HUES48 (cell line): ENCODE data around the gene C11orf91.
"Not testable (repeated sequence)": the region's sequence is repeated elsewhere in the genome, so short reads cannot be mapped to it uniquely, and the experiment has no call there.

Experiments
- H3K27ac ChIP-seq: one replicate; pipeline ENCODE4 v1.7.0; 2013; ENCODE audit warnings: low read depth, low read length, inconsistent platforms
- H3K27me3 ChIP-seq: 2 replicates; pipeline ENCODE4 v1.6.1; 2013; ENCODE audit warnings: mild to moderate bottlenecking, low read length; ENCODE audit not compliant: control insufficient read depth, insufficient read depth
- H3K36me3 ChIP-seq: 2 replicates; pipeline ENCODE4 v1.6.1; 2013; ENCODE audit warnings: low read length; ENCODE audit not compliant: control insufficient read depth, insufficient read depth
- H3K4me1 ChIP-seq: 2 replicates; pipeline ENCODE4 v1.6.1; 2013; ENCODE audit warnings: mild to moderate bottlenecking, low read length; ENCODE audit not compliant: control insufficient read depth, insufficient read depth
- H3K4me3 ChIP-seq: 2 replicates; pipeline ENCODE4 v1.5.1; 2013; ENCODE audit warnings: mild to moderate bottlenecking, low read depth, low read length
- H3K9ac ChIP-seq: 2 replicates; pipeline ENCODE4 v1.6.1; 2013; ENCODE audit warnings: mild to moderate bottlenecking, low read depth, low read length, moderate library complexity
- H3K9me3 ChIP-seq: 2 replicates; pipeline ENCODE4 v1.6.1; 2013; ENCODE audit warnings: low read length; ENCODE audit not compliant: control insufficient read depth, insufficient read depth

Gene C11orf91

DNA sequence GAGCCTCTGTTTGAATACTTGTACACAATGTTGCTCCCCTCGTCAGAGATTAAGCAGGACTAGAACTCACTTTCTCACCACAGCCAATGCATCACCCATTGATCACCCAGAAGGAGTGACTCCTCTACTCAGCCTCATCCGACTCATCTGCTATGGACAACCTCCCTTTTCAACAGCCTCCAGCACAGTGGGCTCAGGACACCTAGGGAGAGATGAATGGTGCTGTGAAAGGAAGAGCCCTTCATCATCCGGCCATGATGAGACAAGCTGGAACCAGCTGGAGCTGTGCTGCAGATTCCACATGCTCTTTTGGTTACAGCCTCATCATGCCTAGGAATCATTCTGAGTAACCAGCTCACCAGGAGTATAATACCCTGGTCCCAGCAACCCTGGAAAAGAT lies 15.5 kb downstream of the C11orf91 start:
- Histone ChIP-seq H3K9ac (no peak overlapping the region), H3K27me3 (no peaks in the 10 kb centered on the region), H3K27ac (no peak overlapping the region), H3K9me3 (no peaks in the 10 kb centered on the region), H3K4me3 (no peak overlapping the region), H3K36me3 (no peaks in the 10 kb centered on the region), H3K4me1 (peaks cover 23% of the 10 kb centered on the region)

- H3K9ac ChIP-seq = no peak overlapping the region
- H3K9me3 ChIP-seq = no peaks in the 10 kb centered on the region
- H3K36me3 ChIP-seq = no peaks in the 10 kb centered on the region
- H3K27ac ChIP-seq = no peak overlapping the region
- no peaks in the 10 kb centered on the region for H3K27me3 ChIP-seq
- H3K4me1 ChIP-seq = peaks cover 23% of the 10 kb centered on the region
- H3K4me3 ChIP-seq = no peak overlapping the region
Observed at GRCh38 chr11:33684003-33684706, 16.5 kb downstream of the C11orf91 start.

DNA sequence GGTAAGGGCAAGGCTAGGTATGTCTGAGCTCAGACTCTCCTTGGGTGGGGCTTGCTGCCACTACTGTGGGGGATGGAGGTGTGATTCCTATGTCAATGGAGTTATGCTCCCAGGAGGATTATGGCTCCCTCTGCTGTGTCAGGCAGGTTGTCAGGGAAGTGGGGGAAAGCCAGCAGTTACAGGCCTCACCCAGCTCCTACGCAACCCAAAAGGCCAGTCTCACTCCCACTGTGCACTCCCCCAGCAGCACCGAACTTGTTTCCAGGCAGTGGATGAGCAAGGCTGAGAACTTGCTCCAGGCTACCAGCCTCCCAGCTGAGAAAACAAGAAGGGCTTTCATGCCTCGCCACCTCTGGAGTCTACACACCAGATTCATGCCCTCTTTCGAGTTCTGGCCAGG lies 18.2 kb downstream of the C11orf91 start:
- H3K27ac ChIP-seq = no peak overlapping the region
- H3K9me3 ChIP-seq = no peaks in the 10 kb centered on the region
- no peaks in the 10 kb centered on the region for H3K36me3 ChIP-seq
- no peaks in the 10 kb centered on the region for H3K27me3 ChIP-seq
- peaks cover 23% of the 10 kb centered on the region for H3K4me1 ChIP-seq
- H3K9ac ChIP-seq = no peak overlapping the region
- H3K4me3 ChIP-seq = no peak overlapping the region

- Histone ChIP-seq H3K4me1 (peaks cover 23% of the 10 kb centered on the region), H3K9me3 (no peaks in the 10 kb centered on the region), H3K4me3 (no peak overlapping the region)
Observed at GRCh38 chr11:33682019-33682418, 18.6 kb downstream of the C11orf91 start.

DNA sequence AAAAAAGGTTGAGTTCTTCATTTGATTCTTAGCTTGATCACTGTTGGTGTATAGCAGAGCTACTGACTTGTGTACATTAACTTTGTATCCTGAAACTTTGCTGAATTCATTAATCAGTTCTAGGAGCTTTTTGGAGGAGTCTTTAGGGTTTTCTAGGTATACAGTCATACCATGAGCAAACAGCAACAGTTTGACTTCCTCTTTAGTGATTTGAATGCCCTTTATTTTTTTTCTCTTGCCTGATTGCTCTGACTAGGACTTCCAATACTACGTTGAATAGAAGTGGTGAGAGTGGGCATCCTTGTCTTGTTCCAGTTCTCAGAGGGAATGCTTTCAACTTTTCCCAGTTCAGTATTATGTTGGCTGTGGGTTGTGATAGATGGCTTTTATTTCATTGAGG lies 22.0 kb downstream of the C11orf91 start:
- H3K9ac ChIP-seq, H3K9me3 ChIP-seq, H3K36me3 ChIP-seq, H3K27me3 ChIP-seq, H3K4me3 ChIP-seq, H3K27ac ChIP-seq, H3K4me1 ChIP-seq: not testable (repeated sequence)

More at GRCh38 chr11:33682019-33682418, 18.6 kb downstream of the C11orf91 start:
- H3K36me3 ChIP-seq = no peaks in the 10 kb centered on the region
- H3K27me3 ChIP-seq = no peaks in the 10 kb centered on the region
- no peak overlapping the region for H3K9ac ChIP-seq
- H3K27ac ChIP-seq = no peak overlapping the region

DNA sequence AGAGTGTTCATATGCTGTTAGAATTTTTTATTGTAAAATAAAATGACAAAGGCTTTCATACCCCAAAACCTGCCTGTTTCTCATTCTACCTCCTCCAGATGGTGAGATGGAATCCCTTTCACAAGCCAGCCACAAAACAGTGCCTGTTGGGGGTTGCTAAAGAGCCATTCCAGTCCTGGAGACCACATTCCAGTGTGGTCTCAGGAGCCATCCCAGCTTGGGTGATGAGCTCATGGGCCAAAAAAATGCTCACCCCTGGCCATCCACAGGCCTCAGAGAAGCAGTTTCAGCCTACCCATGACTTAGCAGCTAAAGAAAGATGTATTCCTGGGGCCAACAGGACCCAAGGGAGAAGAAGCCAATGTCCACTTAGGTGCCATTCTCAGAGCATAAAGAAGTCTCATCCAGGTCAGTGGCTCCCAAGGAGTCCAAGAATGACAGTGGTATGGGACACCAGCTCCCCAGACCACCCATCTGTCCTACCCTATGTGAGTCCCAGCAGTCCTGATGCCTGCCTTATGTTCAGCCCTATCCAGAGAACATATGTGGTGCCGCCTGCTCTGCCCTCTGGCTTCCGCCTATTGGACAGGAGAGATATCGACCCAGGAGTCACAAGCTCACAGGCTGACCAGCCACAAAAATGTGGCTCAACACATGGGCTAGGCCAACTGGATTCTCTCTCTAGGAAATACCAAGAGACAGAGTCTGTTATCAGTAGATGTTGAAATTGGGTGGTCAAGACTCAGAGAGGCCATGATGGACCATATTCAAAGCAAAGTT lies 26.4 kb downstream of the C11orf91 start:
- H3K27ac ChIP-seq = no peak overlapping the region

GRCh38 chr11:33672273-33672672 lies 28.4 kb downstream of the C11orf91 start:
- H3K4me3 ChIP-seq = no peak overlapping the region
- H3K36me3 ChIP-seq = no peaks in the 10 kb centered on the region
- no peaks in the 10 kb centered on the region for H3K9me3 ChIP-seq
- no peak overlapping the region for H3K9ac ChIP-seq
- H3K4me1 ChIP-seq = peaks cover 25% of the 10 kb centered on the region
- H3K27ac ChIP-seq = no peak overlapping the region
- no peaks in the 10 kb centered on the region for H3K27me3 ChIP-seq

More for the DNA sequence above, 26.4 kb downstream of the C11orf91 start:
- Histone ChIP-seq H3K27me3 (no peaks in the 10 kb centered on the region), H3K36me3 (no peaks in the 10 kb centered on the region), H3K9me3 (no peaks in the 10 kb centered on the region), H3K4me3 (no peak overlapping the region), H3K9ac (no peak overlapping the region), H3K4me1 (peaks cover 9% of the 10 kb centered on the region)

GRCh38 chr11:33670250-33671011 lies 30.2 kb downstream of the C11orf91 start:
- peaks cover 25% of the 10 kb centered on the region for H3K4me1 ChIP-seq
- H3K27ac ChIP-seq = no peak overlapping the region
- H3K36me3 ChIP-seq = no peaks in the 10 kb centered on the region
- H3K27me3 ChIP-seq = no peaks in the 10 kb centered on the region
- no peaks in the 10 kb centered on the region for H3K9me3 ChIP-seq
- H3K4me3 ChIP-seq = no peak overlapping the region
- no peak overlapping the region for H3K9ac ChIP-seq

DNA sequence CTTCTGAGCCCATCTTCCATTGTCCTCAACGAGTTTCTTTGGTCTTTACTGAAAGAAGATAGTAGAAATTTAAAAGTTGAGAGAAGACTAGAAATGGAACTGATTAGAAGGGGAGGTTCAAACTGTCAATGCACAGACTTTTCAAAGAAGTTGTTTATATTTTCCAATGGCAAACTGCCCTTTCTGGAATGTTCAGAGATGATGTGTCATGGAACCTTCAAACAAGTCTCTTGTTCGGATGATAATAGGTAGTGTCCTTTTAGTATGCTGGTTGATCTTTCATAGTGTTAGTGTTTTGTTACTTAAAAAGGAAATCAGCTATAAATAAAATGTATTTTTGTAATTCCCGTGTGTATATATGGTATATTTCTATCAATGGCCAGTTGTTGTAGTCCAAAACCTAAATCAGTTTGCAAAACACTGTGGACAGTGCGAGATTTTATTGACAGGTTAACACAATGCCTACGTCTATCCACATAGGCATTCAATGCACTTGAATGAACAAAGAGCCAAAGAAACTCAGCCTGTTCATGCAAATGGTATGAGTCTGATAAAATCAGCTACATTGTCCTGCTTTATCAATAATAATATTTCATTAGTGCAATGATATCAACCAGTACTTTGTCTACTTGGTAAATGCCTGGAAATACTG lies 30.9 kb downstream of the C11orf91 start:
- Histone ChIP-seq H3K4me1 (peaks cover 25% of the 10 kb centered on the region), H3K9ac (no peak overlapping the region), H3K27ac (no peak overlapping the region), H3K27me3 (no peaks in the 10 kb centered on the region), H3K4me3 (no peak overlapping the region), H3K9me3 (0 out of 2 replicates have a peak, but pooled peaks cover 3% of the 10 kb centered on the region), H3K36me3 (no peaks in the 10 kb centered on the region)

DNA sequence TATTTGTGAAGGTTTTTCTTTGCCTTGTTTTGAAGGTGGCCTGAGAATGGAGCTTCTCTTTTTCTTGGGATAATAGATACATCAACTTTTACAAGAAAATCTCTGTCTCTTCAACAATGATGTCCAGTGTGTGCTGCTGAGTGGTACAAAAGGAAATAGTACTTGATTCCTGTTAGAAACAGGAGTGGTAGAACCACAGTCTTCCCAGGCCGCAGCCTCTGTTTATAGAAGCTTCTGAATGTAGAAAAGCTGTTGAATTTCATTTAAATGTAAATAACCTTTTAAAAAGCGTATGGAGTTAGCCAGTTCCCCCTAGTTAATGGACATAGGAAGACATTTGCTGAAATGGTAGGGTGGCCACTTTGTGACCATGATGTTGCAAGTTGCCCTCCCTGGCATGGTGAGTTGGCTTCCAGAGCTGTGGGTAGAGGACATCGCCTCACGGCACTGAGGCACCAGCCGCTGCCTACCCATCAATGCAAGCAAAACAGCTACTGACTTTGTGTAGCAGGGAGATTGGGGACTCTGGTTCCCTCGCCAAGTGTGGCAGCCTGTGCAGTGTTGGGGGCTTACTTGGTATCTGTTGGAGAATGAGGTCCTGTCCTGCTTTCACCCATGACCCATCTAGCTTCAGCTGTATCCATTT lies 31.6 kb downstream of the C11orf91 start:
- Histone ChIP-seq H3K27me3 (no peaks in the 10 kb centered on the region), H3K4me1 (peaks cover 25% of the 10 kb centered on the region), H3K9me3 (0 out of 2 replicates have a peak, but pooled peaks cover 3% of the 10 kb centered on the region), H3K4me3 (peak overlapping the region; percentile 13; the same call in 1 of the 2 replicates), H3K36me3 (no peaks in the 10 kb centered on the region), H3K9ac (peak overlapping the region; percentile 36; the same call in 1 of the 2 replicates), H3K27ac (peak overlapping the region; percentile 72)
